ENCODE results near the gene ECPAS. TPM values are rescaled to one million over a fixed set of nuclear protein-coding genes. Genes with fewer than 3 reads are reported as not detected.
A peak's percentile ranks its signal among the peaks of the same experiment; 100 is the strongest.

Gene ECPAS
- total and polyA plus RNA-seq, 4 donors, result 17.4 to 93.2 (median 47.2) TPM

DNA sequence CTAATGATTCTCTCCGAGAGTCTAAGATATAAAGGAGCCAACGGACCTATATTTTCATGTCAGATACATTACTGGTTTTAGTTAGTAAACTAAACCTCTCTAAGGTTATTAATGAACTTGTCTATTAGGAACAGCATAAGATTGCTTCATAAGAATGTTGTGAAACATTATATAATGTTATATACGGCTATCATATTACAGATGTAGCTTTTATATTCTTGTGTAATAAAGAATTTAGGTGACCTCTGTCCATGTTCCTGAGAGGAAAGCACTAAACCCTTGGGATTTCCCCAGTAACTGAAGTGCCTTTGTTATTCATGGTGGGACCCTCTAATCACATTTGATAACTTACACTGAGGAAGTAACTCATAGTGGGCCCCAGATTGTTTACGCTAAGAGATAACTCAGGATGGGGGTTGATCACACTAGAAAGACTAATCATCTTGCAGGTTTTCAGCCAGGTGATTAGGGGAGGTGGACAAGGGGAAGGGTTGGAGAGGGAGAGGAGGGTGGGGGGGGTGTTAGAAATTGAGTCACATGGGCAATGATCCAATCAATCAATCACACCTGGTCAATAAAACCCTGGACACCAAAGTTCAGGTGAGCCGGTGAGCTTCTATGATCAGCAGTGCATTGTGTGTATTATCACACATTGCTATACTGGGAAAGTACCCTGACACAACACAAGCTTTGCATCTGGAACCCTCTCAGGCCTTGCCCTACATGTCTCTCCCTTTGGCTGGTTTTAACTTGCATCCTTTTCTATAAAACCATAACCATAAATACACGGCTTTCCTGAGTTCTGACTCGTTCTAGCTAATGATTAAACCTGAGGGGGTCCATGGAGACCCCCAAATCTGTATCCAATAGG is 25.8 kb downstream of the ECPAS start:
- no peak overlapping the region for H3K9ac ChIP-seq (ENCODE audit: insufficient read depth in 1 of 2, low read length in 2 of 2)
- H3K4me3 ChIP-seq, result no peak overlapping the region
- H3K27me3 ChIP-seq (ENCODE audit: control insufficient read depth in 3 of 3, insufficient read depth in 3 of 3, low read length in 2 of 3), result no peaks in the 10 kb centered on the region
- 64 to 74% methylated on average over 7 of the region's 7 CpGs for WGBS, 2 donors
- H3K9me3 ChIP-seq (ENCODE audit: control insufficient read depth in 4 of 4, insufficient read depth in 3 of 4, low read length in 3 of 4), result peaks cover 0 to 5% (median 1%) of the 10 kb centered on the region in 4 donors
- DNase-seq (peak in 1 of 3 donors; percentile 33), ATAC-seq (ENCODE audit: insufficient read depth, low FRiP score) (no peak)
- peaks cover 0 to 26% (median 6%) of the 10 kb centered on the region in 5 donors for H3K4me1 ChIP-seq (ENCODE audit: control insufficient read depth in 5 of 5, insufficient read depth in 5 of 5, low read length in 5 of 5)
- TF ChIP-seq, protein P1, sequence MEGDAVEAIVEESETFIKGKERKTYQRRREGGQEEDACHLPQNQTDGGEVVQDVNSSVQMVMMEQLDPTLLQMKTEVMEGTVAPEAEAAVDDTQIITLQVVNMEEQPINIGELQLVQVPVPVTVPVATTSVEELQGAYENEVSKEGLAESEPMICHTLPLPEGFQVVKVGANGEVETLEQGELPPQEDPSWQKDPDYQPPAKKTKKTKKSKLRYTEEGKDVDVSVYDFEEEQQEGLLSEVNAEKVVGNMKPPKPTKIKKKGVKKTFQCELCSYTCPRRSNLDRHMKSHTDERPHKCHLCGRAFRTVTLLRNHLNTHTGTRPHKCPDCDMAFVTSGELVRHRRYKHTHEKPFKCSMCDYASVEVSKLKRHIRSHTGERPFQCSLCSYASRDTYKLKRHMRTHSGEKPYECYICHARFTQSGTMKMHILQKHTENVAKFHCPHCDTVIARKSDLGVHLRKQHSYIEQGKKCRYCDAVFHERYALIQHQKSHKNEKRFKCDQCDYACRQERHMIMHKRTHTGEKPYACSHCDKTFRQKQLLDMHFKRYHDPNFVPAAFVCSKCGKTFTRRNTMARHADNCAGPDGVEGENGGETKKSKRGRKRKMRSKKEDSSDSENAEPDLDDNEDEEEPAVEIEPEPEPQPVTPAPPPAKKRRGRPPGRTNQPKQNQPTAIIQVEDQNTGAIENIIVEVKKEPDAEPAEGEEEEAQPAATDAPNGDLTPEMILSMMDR (IDR thresholded peaks at IDR 0.05; ENCODE audit: control extremely low read depth, extremely low read depth), result no peak
- no peak overlapping the region for H3K27ac ChIP-seq (ENCODE audit: low read depth in 1 of 2, low read length in 1 of 2)
- H3K36me3 ChIP-seq (ENCODE audit: control insufficient read depth in 4 of 4, insufficient read depth in 4 of 4, low read length in 4 of 4), result peaks cover 0 to 4% (median under 1%) of the 10 kb centered on the region in 4 donors

DNA sequence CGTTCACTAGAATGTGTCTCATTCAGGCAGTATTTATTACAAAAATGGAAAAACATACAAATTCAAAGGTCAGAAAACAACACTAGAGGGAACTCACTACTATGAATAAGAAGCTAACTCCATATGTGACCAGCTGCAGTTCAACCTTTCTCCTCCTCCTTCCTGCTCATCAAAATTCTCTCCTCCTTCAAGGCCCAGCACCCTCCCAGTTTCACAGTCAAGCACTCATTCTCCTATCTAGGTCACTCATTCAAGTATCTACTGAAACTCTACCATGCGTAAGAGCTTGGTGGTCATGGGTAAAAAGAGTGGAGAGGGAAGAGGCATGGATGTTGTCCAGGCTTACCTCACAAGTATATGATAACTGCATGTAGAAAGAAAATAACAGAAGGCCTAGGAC is 27.7 kb downstream of the ECPAS start:
- 52 to 68% methylated on average over 2 of the region's 2 CpGs for WGBS, 2 donors
- peaks cover 0 to under 1% (median 0%) of the 10 kb centered on the region in 4 donors for H3K9me3 ChIP-seq (ENCODE audit: control insufficient read depth in 4 of 4, insufficient read depth in 3 of 4, low read length in 3 of 4)

DNA sequence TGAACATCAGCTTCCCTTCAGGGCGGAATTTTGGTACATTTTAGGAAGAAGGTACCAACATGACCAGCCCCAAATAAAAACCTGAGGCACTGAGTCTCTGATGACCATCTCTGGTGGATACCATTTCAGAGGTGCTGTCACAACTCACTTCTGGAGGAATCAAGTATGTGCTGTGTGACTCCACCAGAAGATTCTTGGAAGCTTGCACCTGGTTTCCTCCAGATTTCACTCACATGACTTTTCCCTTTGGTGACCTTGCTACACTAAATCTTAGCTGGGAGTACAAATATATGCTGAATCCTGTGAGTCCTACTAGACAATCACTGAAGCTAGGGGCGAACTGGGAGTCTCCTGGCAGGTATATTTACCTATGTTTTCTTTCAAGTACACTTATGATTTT is 28.5 kb downstream of the ECPAS start:
- no peak overlapping the region for H3K4me3 ChIP-seq
- DNase-seq, result no peak
- H3K9ac ChIP-seq (ENCODE audit: insufficient read depth in 1 of 2, low read length in 2 of 2), result no peak overlapping the region
- peaks cover 0 to under 1% (median 0%) of the 10 kb centered on the region in 4 donors for H3K36me3 ChIP-seq (ENCODE audit: control insufficient read depth in 4 of 4, insufficient read depth in 4 of 4, low read length in 4 of 4)
- H3K27me3 ChIP-seq (ENCODE audit: control insufficient read depth in 3 of 3, insufficient read depth in 3 of 3, low read length in 2 of 3), result no peaks in the 10 kb centered on the region
- 93 to 96% methylated on average over 2 of the region's 2 CpGs for WGBS, 2 donors
- peak overlapping the region in 1 of 2 donors; percentile 66 for H3K27ac ChIP-seq (ENCODE audit: low read depth in 1 of 2, low read length in 1 of 2)
- H3K9me3 ChIP-seq (ENCODE audit: control insufficient read depth in 4 of 4, insufficient read depth in 3 of 4, low read length in 3 of 4), result no peaks in the 10 kb centered on the region
- TF ChIP-seq, protein P1 (IDR thresholded peaks at IDR 0.05; ENCODE audit: control extremely low read depth, extremely low read depth), result no peak
- no peak for ATAC-seq (ENCODE audit: insufficient read depth, low FRiP score)
- H3K4me1 ChIP-seq (ENCODE audit: control insufficient read depth in 5 of 5, insufficient read depth in 5 of 5, low read length in 5 of 5), result peaks cover 0 to 32% (median 6%) of the 10 kb centered on the region in 5 donors

More for the DNA sequence above, 27.7 kb downstream of the ECPAS start:
- Histone ChIP-seq H3K4me3 (no peak overlapping the region), H3K9ac (ENCODE audit: insufficient read depth in 1 of 2, low read length in 2 of 2) (no peak overlapping the region), H3K36me3 (ENCODE audit: control insufficient read depth in 4 of 4, insufficient read depth in 4 of 4, low read length in 4 of 4) (peaks cover 0 to 2% (median 0%) of the 10 kb centered on the region in 4 donors), H3K27me3 (ENCODE audit: control insufficient read depth in 3 of 3, insufficient read depth in 3 of 3, low read length in 2 of 3) (no peaks in the 10 kb centered on the region), H3K4me1 (ENCODE audit: control insufficient read depth in 5 of 5, insufficient read depth in 5 of 5, low read length in 5 of 5) (peaks cover 0 to 31% (median 6%) of the 10 kb centered on the region in 5 donors), H3K27ac (ENCODE audit: low read depth in 1 of 2, low read length in 1 of 2) (no peak overlapping the region)
- DNase-seq, result peak in 2 of 3 donors; percentile 20 to 47
- TF ChIP-seq, protein P1 (IDR thresholded peaks at IDR 0.05; ENCODE audit: control extremely low read depth, extremely low read depth), result no peak
- no peak for ATAC-seq (ENCODE audit: insufficient read depth, low FRiP score)
